Uterus (tissue), 2 donors: ENCODE data around the gene ZNF483.

Experiments
- CTCF ChIP-seq, 4 experiments: fragments of 200-600 bp in 2 of 4; fragments of 450-650 bp in 2 of 4; sonication (generic) in 2 of 4; IDR thresholded peaks; one replicate each; pipeline ENCODE4 v1.5.1; 2016 to 2019; ENCODE audit warnings: antibody characterized with exemption in 4 of 4, mild to moderate bottlenecking in 2 of 4, moderate library complexity in 1 of 4
- POLR2A ChIP-seq, 2 donors: fragments of 450-650 bp; IDR thresholded peaks; one replicate each; pipeline ENCODE4 v1.6.1; 2016; ENCODE audit warnings: antibody characterized with exemption in 2 of 2, mild to moderate bottlenecking in 1 of 2, moderate library complexity in 1 of 2

- TF ChIP-seq CTCF (IDR thresholded peaks at IDR 0.05) (no peak), POLR2A (IDR thresholded peaks at IDR 0.05) (no peak)
Observed at GRCh38 chr9:111605041-111605559, 80.1 kb downstream of the ZNF483 start.
